Small intestine (tissue), 7 donors: ENCODE results near the gene CACNB4. TPM values are rescaled to one million over a fixed set of nuclear protein-coding genes. Genes with fewer than 3 reads are reported as not detected.
"Not testable (repeated sequence)": the region's sequence is repeated elsewhere in the genome, so short reads cannot be mapped to it uniquely, and the experiment has no call there.

Experiments used
- DNase-seq, 2 donors: peaks; one replicate each; pipeline versions ENCODE4 v3.0.0 to v3.0.0-alpha.2; 2013
- FAIRE-seq: peaks from 2 replicates; lab custom pipeline; 2012; peaks lifted over from hg19 to GRCh38; lab: Jason Lieb, UNC
- H3K27ac ChIP-seq, 3 donors: one replicate each; pipeline ENCODE4 v1.5.1; 2013; ENCODE audit warnings: low read length in 2 of 3, mild to moderate bottlenecking in 2 of 3, control low read depth in 1 of 3, inconsistent platforms in 1 of 3, low read depth in 1 of 3, moderate library complexity in 1 of 3
- H3K27me3 ChIP-seq, 3 donors: one replicate each; pipeline ENCODE4 v1.6.1; 2013; ENCODE audit warnings: low read length in 3 of 3, inconsistent platforms in 1 of 3; ENCODE audit not compliant: control insufficient read depth in 3 of 3, insufficient read depth in 3 of 3
- H3K36me3 ChIP-seq, 3 donors: one replicate each; pipeline ENCODE4 v1.6.1; 2013; ENCODE audit warnings: low read length in 3 of 3, inconsistent platforms in 1 of 3, low read depth in 1 of 3, mild to moderate bottlenecking in 1 of 3, moderate library complexity in 1 of 3; ENCODE audit not compliant: control insufficient read depth in 3 of 3, insufficient read depth in 2 of 3
- H3K4me1 ChIP-seq, 3 donors: one replicate each; pipeline ENCODE4 v1.6.1; 2013; ENCODE audit warnings: low read length in 2 of 3, inconsistent platforms in 1 of 3, low read depth in 1 of 3, mild to moderate bottlenecking in 1 of 3, moderate library complexity in 1 of 3; ENCODE audit not compliant: control insufficient read depth in 3 of 3, insufficient read depth in 2 of 3
- H3K4me3 ChIP-seq, 3 donors: one replicate each; pipeline ENCODE4 v1.5.1; 2013; ENCODE audit warnings: low read length in 3 of 3, control low read depth in 1 of 3, inconsistent platforms in 1 of 3, low read depth in 1 of 3, mild to moderate bottlenecking in 1 of 3, moderate library complexity in 1 of 3
- H3K9me3 ChIP-seq, 2 donors: one replicate each; pipeline ENCODE4 v1.6.1; 2013; ENCODE audit warnings: low read depth in 1 of 2, low read length in 1 of 2; ENCODE audit not compliant: control insufficient read depth in 2 of 2, insufficient read depth in 1 of 2
- WGBS, 3 donors: extraction: QIAGEN DNeasy Blood & Tissue Kit; methylation state at CpG; one replicate each; pipeline ENCODE4 v1.1.7; 2013; 5-methylcytosine and 5-hydroxymethylcytosine counted together
- polyA plus RNA-seq, 4 donors: library from polyadenylated mRNA; stranded (reverse) in 3 of 4; unstranded in 1 of 4; fragments of 200-250 nt in 3 of 4; fragments of 120-200 nt in 1 of 4; gene quantifications; one replicate each; pipeline versions ENCODE4 v1.2.1 to v1.2.3, GENCODE V29; 2013
- donor health status: healthy with polysubstance abuse.
- donor health status: control.
- donor health status: control.
- donor health status: Bipolar disorder and iron deficiency.
- donor health status: healthy.

The CACNB4 gene
- polyA plus RNA-seq, 4 donors, result 0.27 to 1.3 (median 0.27) TPM; not detected in 1

DNA sequence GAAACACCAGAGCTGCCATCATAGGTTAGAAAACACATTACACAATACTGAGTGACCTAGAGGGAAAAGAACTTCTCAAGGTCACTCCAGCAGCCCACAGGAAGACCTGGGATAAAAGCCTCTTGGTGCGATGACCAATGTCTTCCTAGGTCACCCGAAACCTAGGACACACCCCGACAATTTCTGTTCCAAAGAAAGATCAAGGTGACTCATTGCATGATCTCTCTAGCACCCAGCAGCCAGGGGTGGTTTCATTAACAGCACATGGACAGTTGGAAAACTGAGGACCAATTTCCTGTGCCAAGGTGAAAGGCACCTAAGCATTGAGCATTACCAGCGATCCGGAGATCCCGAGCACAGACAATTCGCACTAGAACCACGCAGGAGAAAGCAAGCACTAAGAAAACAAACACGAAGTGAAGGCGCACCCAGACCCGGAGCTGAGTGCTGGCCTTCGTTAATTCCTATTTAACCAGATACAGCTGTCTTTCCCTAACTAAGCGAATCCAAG lies 1.5 kb downstream of the CACNB4 start:
- peaks cover 0 to 8% (median 2%) of the 10 kb centered on the region in 3 donors for H3K4me1 ChIP-seq
- no peaks in the 10 kb centered on the region for H3K9me3 ChIP-seq
- H3K27ac ChIP-seq, result no peak overlapping the region
- peaks cover 4 to 60% (median 14%) of the 10 kb centered on the region in 3 donors for H3K27me3 ChIP-seq
- DNase-seq (peak; percentile 17 to 30), FAIRE-seq (no peak)
- 5 to 18% (median 10%) methylated on average over 13 of the region's 13 CpGs for WGBS, 3 donors
- peak overlapping the region in 2 of 3 donors; percentile 39 to 64 for H3K4me3 ChIP-seq
- no peaks in the 10 kb centered on the region for H3K36me3 ChIP-seq

DNA sequence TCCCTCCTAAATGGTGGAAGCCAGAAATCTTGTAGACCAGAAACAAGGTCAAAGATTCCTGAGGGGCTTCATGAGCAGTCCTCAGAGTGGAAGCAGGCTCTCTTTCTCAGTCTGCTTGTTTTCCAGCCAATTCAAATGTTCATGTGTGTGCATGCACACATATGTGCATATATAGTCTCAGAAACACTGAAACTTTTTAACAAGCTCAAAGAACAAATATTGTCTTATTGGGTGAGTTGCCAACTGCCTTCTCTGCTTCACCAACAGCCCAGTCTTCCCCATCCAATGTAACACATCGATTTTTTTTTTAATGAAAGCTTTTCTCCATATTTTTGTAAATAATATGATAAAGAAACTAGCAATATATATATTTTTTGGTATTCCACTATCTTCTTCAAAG lies 3.7 kb downstream of the CACNB4 start:
- H3K36me3 ChIP-seq, result no peaks in the 10 kb centered on the region
- 75 to 78% (median 76%) methylated on average over 1 of the region's 1 CpG for WGBS, 3 donors
- FAIRE-seq, result no peak
- H3K9me3 ChIP-seq, result no peaks in the 10 kb centered on the region
- peaks cover 0 to 8% (median 2%) of the 10 kb centered on the region in 3 donors for H3K4me1 ChIP-seq
- no peak overlapping the region for H3K27ac ChIP-seq
- H3K4me3 ChIP-seq, result no peak overlapping the region
- peaks cover 4 to 46% (median 7%) of the 10 kb centered on the region in 3 donors for H3K27me3 ChIP-seq
- no peak for DNase-seq

DNA sequence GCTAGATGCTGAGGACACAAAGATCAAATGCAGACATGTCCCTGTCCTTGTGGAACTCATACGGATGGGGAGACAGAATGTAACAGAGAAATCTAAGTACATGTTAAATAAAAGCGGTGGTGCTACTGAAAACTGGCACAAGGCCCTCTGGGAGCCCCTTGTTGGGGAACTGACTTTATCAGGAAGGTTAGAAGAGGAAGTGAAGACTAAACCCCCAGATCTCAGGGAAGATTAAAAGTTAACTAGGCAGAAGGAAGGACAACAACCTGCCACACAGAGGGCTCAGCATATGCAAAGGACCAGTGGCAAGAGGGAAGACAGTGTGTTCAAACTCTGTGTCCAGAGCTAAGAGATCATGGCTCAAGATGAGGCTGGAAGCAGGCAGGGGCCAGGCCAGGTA lies 4.8 kb downstream of the CACNB4 start:
- 82 to 93% (median 87%) methylated on average over 2 of the region's 2 CpGs for WGBS, 3 donors

DNA sequence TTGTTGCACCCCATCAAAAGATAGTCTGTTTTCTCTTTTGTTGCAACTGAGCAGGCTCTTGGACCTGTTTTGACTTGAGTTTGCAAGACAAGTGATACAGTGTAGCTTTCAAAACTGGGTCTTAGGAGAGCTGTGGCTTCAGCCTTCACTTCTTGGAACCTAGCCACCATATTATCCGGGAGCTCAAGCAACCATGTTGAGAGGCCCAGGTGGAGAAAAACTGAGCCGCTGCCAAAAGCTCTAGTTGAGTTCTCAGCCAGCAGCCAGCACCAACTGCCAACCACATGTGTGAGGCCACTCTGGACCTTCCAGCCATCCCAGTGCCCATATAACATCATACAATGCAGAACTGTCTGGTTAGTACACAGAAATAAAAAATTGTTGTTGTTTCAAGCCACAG lies 5.4 kb downstream of the CACNB4 start:
- Histone ChIP-seq H3K9me3 (no peaks in the 10 kb centered on the region), H3K4me1 (peaks cover 0 to 2% (median 0%) of the 10 kb centered on the region in 3 donors), H3K27ac (no peak overlapping the region), H3K4me3 (no peak overlapping the region), H3K36me3 (no peaks in the 10 kb centered on the region), H3K27me3 (peaks cover 0 to 31% (median 0%) of the 10 kb centered on the region in 3 donors)
- no peak for DNase-seq
- no peak for FAIRE-seq
- WGBS, 3 donors, result 64 to 76% (median 73%) methylated on average over 2 of the region's 2 CpGs

More for the DNA sequence above, 4.8 kb downstream of the CACNB4 start:
- no peak for DNase-seq
- H3K9me3 ChIP-seq, result no peaks in the 10 kb centered on the region
- peaks cover 0 to 2% (median under 1%) of the 10 kb centered on the region in 3 donors for H3K4me1 ChIP-seq
- H3K36me3 ChIP-seq, result no peaks in the 10 kb centered on the region
- peaks cover 0 to 37% (median 2%) of the 10 kb centered on the region in 3 donors for H3K27me3 ChIP-seq
- H3K4me3 ChIP-seq, result no peak overlapping the region
- no peak for FAIRE-seq
- H3K27ac ChIP-seq, result no peak overlapping the region

DNA sequence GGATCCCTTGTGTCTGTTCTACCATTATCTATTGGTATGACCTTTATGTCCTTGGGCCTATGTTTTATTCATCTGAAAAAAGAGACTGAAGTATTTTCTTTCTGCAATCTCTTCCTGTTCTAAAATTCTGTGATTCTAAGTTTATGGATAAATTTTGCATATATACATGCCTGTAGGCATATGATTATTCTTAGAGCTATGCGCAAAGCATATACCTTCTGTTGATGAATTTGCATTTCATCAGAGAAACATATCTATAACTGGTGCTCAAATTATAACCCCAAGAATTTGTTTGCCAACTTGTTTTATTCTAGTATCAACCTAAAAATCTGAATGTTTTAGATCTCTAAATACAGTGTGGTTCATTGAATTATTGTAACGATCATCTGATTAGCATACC lies 6.7 kb downstream of the CACNB4 start:
- DNase-seq (no peak), FAIRE-seq (no peak)
- 88 to 95% (median 89%) methylated on average over 2 of the region's 2 CpGs for WGBS, 3 donors
- H3K36me3 ChIP-seq, result no peaks in the 10 kb centered on the region
- no peak overlapping the region for H3K4me3 ChIP-seq
- H3K27ac ChIP-seq, result no peak overlapping the region
- no peaks in the 10 kb centered on the region for H3K4me1 ChIP-seq
- no peaks in the 10 kb centered on the region for H3K9me3 ChIP-seq
- peaks cover 0 to 18% (median 0%) of the 10 kb centered on the region in 3 donors for H3K27me3 ChIP-seq

DNA sequence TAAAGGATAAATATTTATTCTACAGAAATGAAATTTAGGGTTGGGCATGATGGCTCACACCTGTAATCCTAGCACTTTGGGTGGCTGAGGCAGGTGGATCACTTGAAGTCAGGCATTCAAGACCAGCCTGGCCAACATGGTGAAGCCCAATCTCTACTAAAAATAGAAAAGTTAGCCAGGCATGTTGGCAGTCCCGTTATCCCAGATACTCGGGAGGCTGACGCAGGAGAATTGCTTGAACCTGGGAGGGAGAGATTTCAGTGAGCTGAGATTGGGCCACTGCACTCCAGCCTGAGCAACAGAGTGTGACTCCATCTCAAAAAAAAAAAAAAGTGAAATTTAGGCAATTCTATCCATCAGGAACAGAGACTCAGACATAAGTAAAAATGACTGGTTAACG lies 8.1 kb downstream of the CACNB4 start:
- H3K9me3 ChIP-seq, H3K36me3 ChIP-seq, FAIRE-seq, H3K27ac ChIP-seq, DNase-seq, H3K4me1 ChIP-seq, H3K4me3 ChIP-seq: not testable (repeated sequence)
- 89 to 92% (median 90%) methylated on average over 4 of the region's 4 CpGs for WGBS, 3 donors
- peaks cover 0 to 12% (median 0%) of the 10 kb centered on the region in 3 donors for H3K27me3 ChIP-seq

DNA sequence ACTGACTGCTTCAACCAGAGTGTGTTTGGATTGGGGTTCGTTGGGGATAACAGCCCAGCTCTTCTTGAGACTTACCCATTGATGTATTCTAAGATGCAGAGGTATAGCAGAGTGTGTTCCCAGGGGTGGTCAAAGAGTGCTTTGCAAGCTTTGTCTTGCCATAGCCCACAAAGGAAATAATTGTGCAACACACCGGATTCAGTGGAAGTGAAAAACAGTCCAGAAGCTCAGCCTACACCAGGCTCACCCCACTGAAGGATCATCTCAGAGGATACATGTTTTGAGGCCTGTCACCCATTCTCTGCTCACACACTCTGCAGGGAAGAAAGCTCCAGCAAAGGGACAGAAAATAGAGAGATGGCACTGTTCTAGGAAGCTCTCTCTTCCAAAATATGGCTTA lies 9.6 kb downstream of the CACNB4 start:
- Histone ChIP-seq H3K4me1 (no peaks in the 10 kb centered on the region), H3K27me3 (peaks cover 0 to 2% (median 0%) of the 10 kb centered on the region in 3 donors), H3K9me3 (no peaks in the 10 kb centered on the region), H3K4me3 (no peak overlapping the region), H3K36me3 (no peaks in the 10 kb centered on the region), H3K27ac (no peak overlapping the region)
- FAIRE-seq (no peak), DNase-seq (no peak)
- WGBS, 3 donors, result 66 to 79% (median 71%) methylated on average over 2 of the region's 2 CpGs

DNA sequence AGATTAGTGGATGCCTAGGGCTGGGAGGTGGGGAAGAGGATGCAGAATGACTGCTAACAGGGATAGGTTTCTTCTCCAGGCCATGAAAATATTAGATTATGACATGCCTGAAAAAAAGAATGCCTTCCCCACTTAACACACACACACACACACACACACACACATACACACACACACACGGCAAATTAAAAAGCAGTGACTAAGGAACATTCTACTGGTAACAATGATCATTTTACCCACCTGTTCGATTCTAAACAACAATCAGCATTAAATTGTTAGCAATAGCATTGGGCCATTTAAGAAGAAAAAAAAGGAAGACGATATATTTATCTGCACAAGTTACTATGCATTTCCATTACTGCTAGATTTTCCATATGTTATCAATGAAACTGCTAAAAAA lies 10.8 kb downstream of the CACNB4 start:
- no peak for FAIRE-seq
- Histone ChIP-seq H3K9me3 (no peaks in the 10 kb centered on the region), H3K4me3 (no peak overlapping the region), H3K27me3 (no peaks in the 10 kb centered on the region), H3K27ac (no peak overlapping the region), H3K4me1 (no peaks in the 10 kb centered on the region), H3K36me3 (no peaks in the 10 kb centered on the region)
- no peak for DNase-seq
- WGBS, 3 donors, result 84 to 89% (median 85%) methylated on average over 3 of the region's 3 CpGs

DNA sequence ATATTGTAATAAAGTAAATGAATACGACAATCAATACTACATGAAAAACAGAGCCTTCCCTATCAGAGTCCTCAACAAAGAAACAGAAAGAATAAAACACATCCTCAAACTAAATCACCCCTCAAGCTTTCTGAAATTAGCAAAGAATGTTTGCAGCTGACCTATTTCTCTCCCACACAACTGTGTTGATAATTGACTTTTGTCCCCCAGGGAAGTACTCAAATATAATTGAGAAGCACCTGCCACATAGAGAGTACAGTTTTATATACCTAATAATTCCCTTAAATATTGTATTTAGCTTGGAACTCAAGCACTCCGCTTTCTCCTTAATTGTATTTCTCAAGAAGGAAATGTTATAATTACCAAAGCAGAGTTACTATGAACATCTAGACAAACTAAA lies 12.6 kb downstream of the CACNB4 start:
- Histone ChIP-seq H3K4me3 (no peak overlapping the region), H3K27me3 (no peaks in the 10 kb centered on the region), H3K4me1 (no peaks in the 10 kb centered on the region), H3K27ac (no peak overlapping the region), H3K36me3 (no peaks in the 10 kb centered on the region), H3K9me3 (peaks cover 0 to 3% of the 10 kb centered on the region in 2 donors)
- FAIRE-seq (no peak), DNase-seq (no peak)
- 93 to 96% (median 95%) methylated on average over 2 of the region's 2 CpGs for WGBS, 3 donors
